ENCODE results near the gene FARP1. TPM values are rescaled to one million over a fixed set of nuclear protein-coding genes. Genes with fewer than 3 reads are reported as not detected.

The FARP1 gene
- total RNA-seq, 2 donors from 2014 or later: 61.4 to 89.2 TPM

DNA sequence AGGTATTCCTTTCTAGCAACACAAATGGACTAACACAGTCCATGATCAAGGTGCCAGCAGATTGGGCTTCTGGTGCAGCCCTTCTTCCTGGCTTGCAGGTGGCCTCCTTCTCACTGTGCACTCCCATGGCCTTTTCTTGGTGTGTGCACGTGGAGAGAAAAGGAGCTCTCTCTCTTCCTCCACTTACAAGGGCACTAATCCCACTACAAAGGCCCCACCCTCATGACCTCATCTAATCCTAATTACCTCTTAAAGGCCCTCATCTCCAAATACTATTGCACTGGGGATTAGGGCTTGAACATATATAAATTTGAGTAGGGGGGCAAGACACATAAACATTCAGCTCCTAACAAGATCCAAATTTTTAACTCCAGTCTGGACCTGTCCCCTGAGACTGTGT is 19.7 kb upstream of the FARP1 start:
- intact Hi-C loops (cut with DNase I): no loop called here
- no peak for DNase-seq (ENCODE audit: low spot score)

DNA sequence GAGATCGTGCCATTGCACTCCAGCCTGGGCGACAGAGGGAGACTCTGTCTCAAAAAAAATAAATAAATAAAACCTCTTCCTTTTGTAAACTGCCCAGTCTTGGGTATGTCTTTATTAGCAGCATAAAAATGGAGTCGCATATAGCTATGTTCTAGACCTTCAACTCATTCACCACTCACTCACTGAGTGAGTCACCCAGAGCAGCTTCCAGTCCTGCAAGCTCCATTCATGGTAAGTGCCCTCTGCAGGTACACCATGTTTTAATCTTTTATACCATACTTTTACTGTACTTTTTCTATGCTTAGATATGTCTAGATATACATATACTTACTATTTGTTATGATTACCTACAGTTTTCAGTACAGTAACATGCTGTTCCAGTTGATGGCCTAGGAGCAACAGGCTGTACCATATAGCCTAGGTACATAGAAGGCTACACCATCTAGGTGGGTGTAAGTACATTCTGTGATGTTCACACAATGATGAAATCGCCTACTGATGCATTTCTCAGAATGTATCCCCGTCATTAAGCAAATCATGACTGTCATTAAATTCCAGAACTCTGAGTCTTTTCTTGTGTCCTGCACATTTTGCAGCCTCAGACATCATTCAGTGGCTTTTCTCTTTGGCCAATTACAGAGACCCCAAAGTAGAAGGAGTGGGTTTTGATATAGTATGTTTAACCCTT is 13.7 kb upstream of the FARP1 start:
- intact Hi-C loops (cut with DNase I): no loop called here
- DNase-seq (ENCODE audit: low spot score): no peak

DNA sequence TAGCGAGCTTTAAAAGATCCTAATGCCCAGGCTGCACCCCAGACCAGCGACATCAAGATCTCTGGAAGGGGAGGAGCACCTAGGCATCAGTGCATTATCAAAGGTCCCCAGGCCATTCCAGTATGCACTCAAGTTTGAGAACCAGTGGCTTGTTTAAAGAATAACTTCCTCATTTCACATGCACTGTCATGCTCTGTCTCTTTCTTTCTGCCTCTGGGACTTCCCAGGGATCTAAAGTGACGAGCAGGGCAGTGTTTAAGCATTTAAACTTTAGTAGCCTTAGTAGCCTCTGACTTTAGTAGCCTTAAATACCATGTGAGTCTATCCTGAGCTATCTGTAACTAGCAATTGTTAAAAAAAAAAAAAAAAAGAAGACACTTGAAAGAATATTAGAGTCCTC is 8.9 kb upstream of the FARP1 start:
- DNase-seq (ENCODE audit: low spot score): no peak
- intact Hi-C loops (cut with DNase I): loop anchor here in 1 of 2 donors (10.0 kb wide), 1 partner anchor 281 kb away; no protein-coding TSS in a partner anchor

DNA sequence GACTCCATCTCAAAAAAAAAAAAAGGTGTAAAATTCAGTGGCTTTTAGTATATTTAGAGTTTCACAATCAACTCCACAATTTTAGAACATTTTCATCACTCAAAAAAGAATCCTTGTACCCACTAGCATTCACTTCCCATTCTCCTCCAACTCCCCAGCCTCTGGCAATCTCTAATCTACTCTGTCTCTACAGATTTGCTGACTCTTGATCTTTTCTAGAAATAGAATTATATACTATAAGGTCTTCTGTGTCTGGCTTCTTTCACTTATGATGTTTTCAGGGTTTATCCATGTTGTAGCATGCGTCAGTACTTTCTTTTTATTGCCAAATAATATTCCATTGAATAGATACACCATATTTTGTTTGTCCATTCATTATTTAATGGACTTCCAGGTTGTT is 8.0 kb upstream of the FARP1 start:
- intact Hi-C loops (cut with DNase I): loop anchor here in 1 of 2 donors (10.0 kb wide), 1 partner anchor 280 kb away; no protein-coding TSS in a partner anchor
- DNase-seq (ENCODE audit: low spot score): no peak

DNA sequence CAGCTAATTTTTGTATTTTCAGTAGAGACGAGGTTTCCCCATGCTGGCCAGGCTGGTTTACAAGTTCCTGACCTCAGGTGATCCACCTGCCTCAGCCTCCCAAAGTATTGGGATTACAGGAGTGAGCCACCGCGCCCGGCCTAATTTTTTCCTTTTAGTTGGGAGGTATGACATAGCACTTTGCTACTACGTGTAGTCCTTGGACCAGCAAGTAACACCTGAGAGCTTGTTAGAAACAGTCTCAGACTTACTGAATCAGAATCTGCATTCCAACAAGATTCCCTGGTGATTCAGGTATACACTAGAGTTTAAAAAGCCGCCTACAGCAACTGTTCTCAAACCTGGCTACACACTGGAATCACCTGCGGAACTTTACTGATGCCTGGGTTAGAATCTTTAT is 1.8 kb upstream of the FARP1 start:
- DNase-seq (ENCODE audit: low spot score): no peak
- intact Hi-C loops (cut with DNase I): loop anchor here (10.0 kb wide), 2 partner anchors 254 to 304 kb away; no protein-coding TSS in a partner anchor

DNA sequence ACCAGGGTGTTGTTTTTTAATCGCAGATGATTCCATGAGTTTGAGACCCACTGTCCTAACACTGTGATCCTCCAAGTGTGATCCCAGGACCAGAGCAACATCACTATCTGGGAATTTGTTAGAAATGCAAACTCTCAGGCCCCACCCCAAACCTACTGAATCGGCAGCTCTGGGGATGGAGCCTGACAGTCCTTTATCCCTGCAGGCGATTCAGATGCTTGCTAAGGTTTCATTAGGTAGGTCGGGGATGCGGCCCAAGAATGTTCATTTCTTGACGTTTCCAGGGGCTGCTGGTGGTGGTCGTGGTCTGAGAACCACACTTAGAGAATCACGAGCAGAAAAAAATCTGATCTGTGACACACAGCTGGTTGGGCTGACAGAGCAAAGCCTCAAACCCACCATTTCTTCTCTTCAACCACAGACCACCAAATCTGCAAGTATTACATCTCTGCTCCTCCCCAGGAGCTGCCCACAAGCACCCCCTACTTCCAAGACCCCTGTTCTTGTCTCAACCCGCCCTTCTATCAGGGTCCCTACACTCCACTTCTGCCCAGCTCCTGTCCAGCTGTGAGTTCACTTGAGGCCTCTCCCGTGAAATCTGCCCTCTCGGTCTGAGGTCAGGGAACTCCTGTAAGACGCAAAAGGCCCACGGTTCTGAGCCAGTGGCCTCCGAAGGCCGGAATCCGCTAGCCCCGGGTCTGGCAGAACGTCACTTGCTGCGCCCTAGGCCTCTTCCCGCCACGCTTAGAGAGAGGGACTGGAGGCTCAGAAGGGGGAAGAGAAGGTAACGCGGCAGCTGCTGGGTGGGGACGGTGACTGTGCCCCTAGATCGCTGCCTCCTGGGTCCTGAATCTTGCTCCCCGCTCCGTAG is 1.1 kb upstream of the FARP1 start:
- intact Hi-C loops (cut with DNase I): loop anchor here (10.0 kb wide), 2 partner anchors 253 to 303 kb away; no protein-coding TSS in a partner anchor
- DNase-seq (ENCODE audit: low spot score): no peak

DNA sequence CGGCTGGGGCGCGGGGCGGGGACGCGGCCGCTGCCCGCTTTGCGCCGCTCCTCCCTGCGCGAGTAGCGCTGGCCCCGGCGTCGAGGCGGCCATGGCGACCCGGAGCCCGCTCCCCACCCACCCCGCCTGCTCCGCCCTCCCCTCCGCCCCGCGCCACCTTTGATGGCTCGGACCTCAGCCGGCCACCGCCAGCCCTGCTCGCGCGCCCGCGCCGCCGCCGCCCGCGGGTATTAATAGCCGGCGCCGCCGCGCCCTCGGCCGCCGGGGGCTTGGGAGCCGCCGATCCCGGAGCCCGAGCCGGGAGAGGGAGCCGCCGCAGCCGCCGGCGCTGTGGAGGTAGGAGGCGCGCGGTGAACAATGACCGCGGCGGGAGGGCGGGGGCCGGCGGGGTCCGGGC is 261 bp downstream of the FARP1 start:
- DNase-seq (ENCODE audit: low spot score): peak; percentile 83
- intact Hi-C loops (cut with DNase I): loop anchor here (10.0 kb wide), 2 partner anchors 252 to 302 kb away; no protein-coding TSS in a partner anchor

DNA sequence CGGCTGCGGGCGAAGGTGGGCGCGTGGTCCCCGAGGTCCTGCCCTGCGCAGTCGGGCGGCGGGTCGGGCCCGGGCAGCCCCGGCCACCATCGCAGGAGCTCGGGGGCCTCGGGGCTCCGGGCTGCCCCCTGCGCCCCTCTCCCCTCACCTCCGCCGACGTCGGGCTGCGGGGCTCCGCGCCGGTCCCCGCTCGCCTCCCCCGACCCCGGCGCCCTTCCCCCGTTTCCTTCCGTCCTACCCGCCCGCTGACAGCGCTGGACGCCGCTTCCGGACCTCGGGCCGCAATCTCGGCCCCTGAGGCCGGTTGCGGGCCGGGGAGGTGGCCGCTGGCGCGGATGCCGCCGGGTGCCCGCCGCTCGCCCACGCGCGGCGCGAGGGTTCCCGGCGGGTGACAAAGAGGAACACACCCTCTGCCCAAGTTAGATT is 720 bp downstream of the FARP1 start:
- DNase-seq (ENCODE audit: low spot score): no peak
- intact Hi-C loops (cut with DNase I): loop anchor here (10.0 kb wide), 2 partner anchors 251 to 301 kb away; no protein-coding TSS in a partner anchor

DNA sequence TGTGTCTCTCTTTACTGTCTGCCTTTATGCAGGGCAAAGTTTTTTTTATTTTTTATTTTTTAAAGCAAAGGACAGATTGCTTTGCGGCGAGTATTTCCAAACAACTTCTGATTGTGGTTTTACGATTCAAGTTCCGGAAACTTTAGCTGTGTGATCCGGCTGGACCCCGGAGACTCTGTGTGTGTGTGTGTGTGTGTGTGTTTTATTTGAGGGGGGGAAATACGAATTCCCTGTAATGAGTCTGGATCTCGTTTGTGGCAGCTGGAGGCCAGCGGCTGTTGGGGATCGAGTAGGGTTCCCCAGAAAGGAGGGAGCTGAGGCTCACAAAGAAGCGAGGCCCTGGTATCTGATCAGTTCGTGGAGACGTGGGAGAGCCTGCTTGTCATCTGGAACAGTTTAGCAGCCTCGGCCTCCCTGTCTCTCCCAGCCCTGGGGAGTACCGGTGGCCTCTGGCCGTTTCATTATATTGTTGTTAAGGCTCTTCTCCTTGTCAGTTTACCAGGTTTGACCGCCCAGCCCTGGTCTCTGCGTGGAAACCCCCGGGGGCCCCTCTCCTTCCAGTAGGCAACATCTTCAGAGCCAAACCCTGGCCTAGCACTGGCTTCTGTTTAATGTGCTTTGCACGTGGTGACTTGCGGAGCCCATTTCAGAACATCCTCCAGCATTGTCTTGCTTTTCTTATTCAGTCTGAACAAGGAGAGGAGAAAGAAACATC is 1.3 kb downstream of the FARP1 start:
- DNase-seq (ENCODE audit: low spot score): no peak
- intact Hi-C loops (cut with DNase I): loop anchor here (10.0 kb wide), 2 partner anchors 251 to 301 kb away; no protein-coding TSS in a partner anchor

DNA sequence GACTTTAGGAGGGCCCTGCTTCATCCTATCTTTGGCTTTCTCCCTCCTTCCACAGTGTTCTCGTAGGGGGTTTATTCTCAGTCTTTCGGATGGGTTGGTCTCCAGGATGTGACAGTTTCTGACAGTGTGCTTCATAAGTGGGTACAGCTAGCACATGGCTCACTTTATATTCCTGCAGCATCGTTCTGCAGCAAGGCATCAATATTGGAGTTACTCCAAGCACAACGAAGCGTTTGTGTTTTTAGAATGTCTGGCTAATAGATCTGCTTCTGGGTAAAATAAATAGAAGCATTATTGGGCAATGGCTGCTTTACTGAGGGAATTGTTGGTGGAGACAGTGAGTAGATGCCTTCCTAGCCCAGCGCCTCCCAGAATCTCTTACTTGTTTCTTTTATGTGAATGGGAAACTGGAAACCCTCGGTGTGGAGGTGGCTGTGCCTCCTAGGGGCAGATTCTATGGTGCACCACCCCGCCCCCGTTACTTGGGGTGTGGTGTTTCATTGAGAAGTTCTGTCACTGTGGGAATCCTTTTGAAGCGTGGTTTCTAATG is 2.0 kb downstream of the FARP1 start:
- intact Hi-C loops (cut with DNase I): loop anchor here (10.0 kb wide), 2 partner anchors 250 to 300 kb away; no protein-coding TSS in a partner anchor

DNA sequence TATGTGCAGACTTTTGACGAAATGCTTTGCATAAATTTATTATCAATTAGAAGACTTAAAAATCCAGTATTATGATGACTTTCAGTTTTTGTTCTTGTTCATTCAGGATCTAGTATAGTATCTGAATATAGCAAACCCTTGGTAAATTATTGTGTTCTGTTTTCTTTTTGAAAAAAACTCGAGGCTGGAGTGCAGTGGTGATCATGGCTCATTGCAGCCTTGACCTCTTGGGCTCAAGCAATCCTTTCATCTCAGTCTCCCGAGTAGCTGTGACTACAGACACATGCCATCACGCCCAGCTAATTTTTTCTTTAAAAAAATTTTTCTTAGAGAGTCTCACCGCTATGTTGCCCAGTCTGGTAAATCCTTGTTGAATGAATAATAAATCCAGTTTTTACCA is 4.6 kb downstream of the FARP1 start:
- intact Hi-C loops (cut with DNase I): loop anchor here (10.0 kb wide), 2 partner anchors 247 to 297 kb away; no protein-coding TSS in a partner anchor
- DNase-seq (ENCODE audit: low spot score): no peak

More for the DNA sequence above, 2.0 kb downstream of the FARP1 start:
- no peak for DNase-seq (ENCODE audit: low spot score)

DNA sequence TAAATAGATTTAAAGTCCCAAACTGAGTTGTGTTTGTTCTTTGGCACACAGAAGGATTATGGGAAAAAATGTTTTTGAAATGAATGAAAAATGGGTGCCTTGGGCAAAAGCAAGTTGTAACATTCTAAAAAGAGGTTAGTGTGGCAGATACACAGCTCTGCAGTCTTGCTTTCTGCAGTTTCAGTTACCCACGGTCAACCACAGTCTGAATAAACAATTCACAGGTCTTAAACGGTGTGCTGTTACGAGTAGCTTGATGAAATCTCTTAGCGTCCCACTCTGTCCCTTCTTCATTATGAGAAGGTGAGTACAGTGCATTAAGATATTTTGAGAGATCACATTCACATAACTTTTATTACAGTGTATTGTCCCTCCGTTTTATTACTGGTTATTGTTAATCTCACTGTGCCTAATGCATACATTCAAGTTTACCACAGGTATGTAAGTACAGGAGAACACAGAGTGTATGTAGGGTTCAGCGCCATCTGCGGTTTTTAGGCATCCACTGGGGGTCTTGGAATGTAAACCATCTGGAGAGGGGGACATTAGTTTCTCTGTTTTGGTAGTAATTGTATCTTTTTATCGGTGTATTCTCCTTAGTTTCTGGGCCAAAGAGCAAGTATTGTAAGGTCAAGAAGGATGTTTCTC is 8.1 kb downstream of the FARP1 start:
- intact Hi-C loops (cut with DNase I): no loop called here
- no peak for DNase-seq (ENCODE audit: low spot score)

DNA sequence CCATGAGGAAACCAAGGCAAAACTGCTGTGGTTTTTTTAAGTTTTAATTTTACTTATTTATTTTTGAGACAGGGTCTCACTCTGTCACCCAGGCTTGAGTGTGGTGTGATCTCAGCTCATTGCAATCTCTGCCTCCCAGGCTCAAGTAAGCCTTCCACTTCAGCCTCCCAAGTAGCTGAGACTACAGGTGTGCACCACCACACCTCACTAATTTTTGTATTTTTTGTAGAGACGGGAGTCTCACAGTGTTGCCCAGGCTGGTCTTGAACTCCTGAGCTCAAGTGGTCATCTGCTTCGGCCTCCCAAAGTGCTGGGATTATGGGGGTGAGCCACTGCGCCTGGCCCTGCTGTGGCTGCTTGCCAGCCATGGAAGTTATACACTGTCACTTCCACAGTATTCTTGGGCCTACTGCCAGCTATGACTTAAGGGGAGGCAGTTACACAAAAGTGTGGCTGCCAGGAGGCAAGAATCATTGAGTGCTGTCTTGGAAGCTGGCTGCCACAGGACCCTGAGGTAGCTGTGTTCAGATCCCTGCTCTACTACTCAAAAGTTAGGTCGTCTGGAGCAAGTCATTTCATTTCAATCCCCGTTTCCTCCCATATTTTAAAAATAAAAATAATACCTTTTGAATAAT is 12.7 kb downstream of the FARP1 start:
- intact Hi-C loops (cut with DNase I): no loop called here
- DNase-seq (ENCODE audit: low spot score): no peak

DNA sequence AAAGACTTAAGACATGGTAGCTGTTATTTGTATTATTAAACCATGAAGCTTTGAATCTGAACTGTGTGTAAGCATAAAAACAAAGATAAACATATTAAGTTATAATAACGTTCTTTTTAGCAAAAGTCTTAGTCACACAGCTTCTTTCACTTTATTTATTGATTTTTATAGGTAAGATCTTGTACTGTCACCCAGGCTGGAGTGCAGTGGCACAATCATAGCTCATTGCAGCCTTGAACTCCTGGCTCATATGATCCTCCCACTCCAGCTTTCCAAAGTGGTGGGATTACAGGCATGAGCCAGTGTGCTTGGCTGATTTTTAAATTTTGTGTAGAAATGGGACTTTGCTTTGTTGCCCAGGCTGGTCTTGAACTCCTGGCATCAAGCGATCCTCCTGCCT is 13.4 kb downstream of the FARP1 start:
- intact Hi-C loops (cut with DNase I): no loop called here
- DNase-seq (ENCODE audit: low spot score): no peak

DNA sequence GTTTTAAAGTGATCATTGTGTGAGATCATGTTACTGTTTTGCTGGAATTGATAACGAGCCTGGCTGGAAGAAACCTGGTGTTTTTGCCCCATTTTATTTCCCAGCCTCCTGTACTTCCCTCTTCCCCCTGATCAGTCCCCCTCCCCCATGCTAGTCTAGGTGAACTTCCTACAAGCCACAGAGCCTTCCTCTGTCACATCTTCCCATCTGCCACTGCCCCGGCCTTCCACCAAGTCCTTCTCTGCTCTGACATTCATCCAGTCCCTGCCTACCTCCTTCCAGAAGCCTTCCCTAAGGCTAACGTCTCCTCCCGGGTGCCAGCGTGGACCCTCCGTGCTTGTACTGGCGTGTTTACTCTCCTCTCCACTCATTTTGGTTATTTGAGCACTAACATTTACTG is 14.3 kb downstream of the FARP1 start:
- DNase-seq (ENCODE audit: low spot score): no peak
- intact Hi-C loops (cut with DNase I): no loop called here

DNA sequence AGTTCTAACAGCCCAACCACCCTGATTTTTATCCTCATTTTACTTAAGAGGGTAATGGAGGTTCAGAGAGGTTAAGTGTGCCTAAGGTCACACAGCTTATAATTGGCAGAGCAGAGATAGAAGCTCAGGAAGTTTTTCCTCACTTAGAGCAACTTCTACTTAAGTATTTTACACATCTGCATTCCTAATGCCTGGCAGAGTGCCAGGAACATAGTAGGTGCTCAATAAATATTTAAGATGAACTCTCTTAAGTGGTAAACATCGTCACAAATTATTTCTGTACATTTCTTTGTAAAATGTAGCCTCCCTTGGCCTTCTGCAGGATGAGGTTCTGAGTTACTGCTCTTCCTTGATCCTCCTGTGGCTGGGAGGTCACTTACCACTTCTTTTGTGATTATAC is 14.7 kb downstream of the FARP1 start:
- DNase-seq (ENCODE audit: low spot score): no peak
- intact Hi-C loops (cut with DNase I): no loop called here

DNA sequence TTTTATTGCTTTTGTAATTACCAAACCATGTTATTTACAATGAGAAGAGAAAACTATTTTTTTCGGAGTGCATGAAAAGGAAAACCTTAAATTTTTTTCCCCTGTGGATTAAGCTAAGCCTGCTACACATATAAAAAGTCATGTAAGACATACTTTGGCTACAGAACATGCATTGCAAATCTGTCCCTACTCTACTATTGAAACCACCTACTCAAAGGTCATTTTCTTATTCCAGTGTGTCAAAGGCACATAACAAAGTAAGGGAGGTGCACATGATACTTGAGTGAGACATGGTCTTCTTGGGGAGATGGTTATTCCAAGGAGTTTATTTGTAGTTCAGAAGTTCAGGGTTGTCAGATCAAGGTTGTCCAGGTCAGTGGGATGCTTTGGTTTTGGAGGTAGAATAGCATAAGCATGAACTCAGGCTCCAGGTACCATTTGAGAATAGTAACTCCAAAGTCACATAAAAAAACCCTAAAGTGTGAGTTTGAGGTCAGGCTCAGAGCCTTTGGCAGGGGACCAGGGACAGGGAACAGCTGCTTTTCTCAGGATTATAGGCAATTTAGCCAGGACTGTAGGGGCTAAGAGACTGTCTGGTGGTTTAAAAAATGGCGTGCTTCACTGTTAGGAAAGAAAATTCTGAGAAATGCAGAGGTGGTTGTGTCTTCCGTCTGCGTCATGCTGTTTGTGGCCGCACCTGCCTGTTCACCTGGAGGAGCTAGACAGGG is 15.4 kb downstream of the FARP1 start:
- intact Hi-C loops (cut with DNase I): no loop called here
- DNase-seq (ENCODE audit: low spot score): no peak

DNA sequence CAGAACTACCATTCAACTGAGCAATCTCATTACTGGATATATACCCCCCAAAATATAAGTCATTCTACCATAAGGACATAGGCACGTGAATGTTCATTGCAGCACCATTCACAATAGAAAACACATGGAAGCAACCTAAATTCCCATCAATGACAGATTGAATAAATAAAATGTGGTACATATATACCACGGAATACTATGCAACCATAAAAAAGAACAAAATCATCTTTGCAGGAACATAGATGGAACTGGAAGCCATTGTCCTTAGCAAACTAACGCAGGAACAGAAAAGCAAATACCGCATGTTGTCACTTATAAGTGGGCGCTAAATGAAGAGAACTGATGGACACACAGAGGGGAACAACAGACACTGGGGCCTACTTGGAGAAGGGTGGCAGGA is 20.0 kb downstream of the FARP1 start:
- intact Hi-C loops (cut with DNase I): no loop called here
- DNase-seq (ENCODE audit: low spot score): no peak
